OCI-LY7 (cell line): Measurements from ENCODE around the gene ATP5F1D. TPM values are rescaled to one million over a fixed set of nuclear protein-coding genes. Genes with fewer than 3 reads are reported as not detected.

Experiments used
- BruUV-seq: library from RNA; stranded (reverse); fragments of 400-500 nt; replicated peaks from 2 replicates; lab custom pipeline; 2021; lab: Mats Ljungman, UMichigan
- CTCF ChIA-PET: fragments of 300-600 bp; sonication (Branson Sonifier 250); formaldehyde crosslinking; loops from one replicate; lab custom pipeline; 2022; ENCODE audit warnings: antibody characterized with exemption; ENCODE audit not compliant: unreplicated experiment; lab: Charles Lee
- POLR2A ChIA-PET: fragments of 300-600 bp; sonication (Branson Sonifier 250); formaldehyde crosslinking; loops from one replicate; lab custom pipeline; 2022; ENCODE audit warnings: antibody characterized with exemption; lab: Charles Lee
- DNase-seq: peaks from one replicate; pipeline ENCODE4 v3.0.0-alpha.2; 2015; ENCODE audit warnings: low spot score
- H2AFZ ChIP-seq: fragments of 200-600 bp; sonication (generic), shearing (Covaris generic); 2 replicates; pipeline ENCODE4 v1.6.1; 2014; ENCODE audit warnings: mild to moderate bottlenecking, antibody characterized with exemption, low read length, moderate library complexity
- H3K27ac ChIP-seq: fragments of 200-600 bp; sonication (generic); 2 replicates; pipeline ENCODE4 v1.5.1; 2014; ENCODE audit warnings: mixed run types, low read depth, mild to moderate bottlenecking, moderate library complexity, low read length, inconsistent platforms; ENCODE audit not compliant: poor library complexity, severe bottlenecking
- H3K36me3 ChIP-seq: fragments of 200-600 bp; sonication (generic); 2 replicates; pipeline ENCODE4 v1.6.1; 2014; ENCODE audit warnings: mild to moderate bottlenecking, antibody characterized with exemption, low read length, moderate library complexity, mixed read lengths; ENCODE audit not compliant: insufficient read depth
- H3K4me1 ChIP-seq: fragments of 200-600 bp; sonication (generic); 2 replicates; pipeline ENCODE4 v1.5.1; 2014; ENCODE audit warnings: mild to moderate bottlenecking, low read length; ENCODE audit not compliant: insufficient read depth, poor library complexity, severe bottlenecking
- H3K4me2 ChIP-seq: fragments of 200-600 bp; sonication (generic); 2 replicates; pipeline ENCODE4 v1.6.1; 2014; ENCODE audit warnings: mild to moderate bottlenecking, low read length
- H3K4me3 ChIP-seq: fragments of 200-600 bp; sonication (generic); 2 replicates; pipeline ENCODE4 v1.5.1; 2014; ENCODE audit warnings: mild to moderate bottlenecking, low read depth, low read length; ENCODE audit not compliant: poor library complexity, severe bottlenecking
- H3K79me2 ChIP-seq: fragments of 200-600 bp; sonication (generic); 2 replicates; pipeline ENCODE4 v1.6.1; 2016; ENCODE audit warnings: low read depth, mild to moderate bottlenecking, low read length, moderate library complexity, mixed read lengths; ENCODE audit not compliant: insufficient read depth
- H3K9me2 ChIP-seq: fragments of 200-600 bp; sonication (generic); 2 replicates; pipeline ENCODE4 v1.6.1; 2016; ENCODE audit warnings: mild to moderate bottlenecking, low read length, mixed read lengths; ENCODE audit not compliant: insufficient read depth
- H3K9me3 ChIP-seq: fragments of 200-600 bp; sonication (generic); 2 replicates; pipeline ENCODE4 v1.6.1; 2014; ENCODE audit warnings: mild to moderate bottlenecking, mixed run types, low read length, mixed read lengths
- H4K20me1 ChIP-seq: fragments of 200-600 bp; sonication (generic); 2 replicates; pipeline ENCODE4 v1.6.1; 2014; ENCODE audit warnings: mild to moderate bottlenecking, antibody characterized with exemption, low read length, moderate library complexity, mixed read lengths; ENCODE audit not compliant: insufficient read depth
- EZH2phosphoT487 ChIP-seq: fragments of 200-600 bp; sonication (generic); IDR thresholded peaks from 2 replicates; pipeline ENCODE4 v1.6.1; 2018; ENCODE audit warnings: low read depth, borderline replicate concordance, mild to moderate bottlenecking, mixed run types, antibody characterized with exemption, low read length, moderate library complexity, mixed read lengths
- intact Hi-C: fragments of 100-400 bp; cut with micrococcal nuclease; formaldehyde crosslinking; loops from one replicate; pipeline ENCODE4 v1.10.0; 2022; ENCODE audit not compliant: unreplicated experiment
- total RNA-seq, 2 experiments: library from RNA; depleted of rRNA in 1 of 2; stranded (reverse); fragments of >200 nt in 1 of 2; shearing (Covaris generic) in 1 of 2; gene quantifications; 2 replicates each; pipeline ENCODE4 v1.2.3, GENCODE V29; 2014 to 2022
- TF ChIP-seq, protein P1 (sequence below): fragments of 200-600 bp; sonication (generic); conservative IDR thresholded peaks from 2 replicates; pipeline ENCODE4 v1.5.1; 2014; ENCODE audit warnings: mild to moderate bottlenecking, antibody characterized with exemption, low read length, moderate library complexity, mixed read lengths

ATP5F1D gene
- total RNA-seq, 2 experiments from 2014 or later: 51.8 to 266 TPM

GRCh38 chr19:1274852-1275259, 33.3 kb downstream of the ATP5F1D start:
- Histone ChIP-seq H4K20me1 (peaks cover 3% of the 10 kb centered on the region; the same call in 1 of the 2 replicates), H3K4me3 (peak overlapping the region; percentile 95)
- intact Hi-C loops: loop anchor here (5.0 kb wide), 1 partner anchor 162 kb away; the partner anchor contains the start of gene RPS15

GRCh38 chr19:1275260-1275975, 33.9 kb downstream of the ATP5F1D start, which contains the start of gene FAM174C:
TSS of gene FAM174C (plus strand) at chr19:1275530. CDS start at chr19:1275550, 20 bp downstream.
- peak within 1 kb of the TSS; percentile 92 for H3K27ac ChIP-seq
- no peak within 1 kb of the TSS; the same call in 1 of the 2 replicates for H2AFZ ChIP-seq
- peaks cover 54% of the 10 kb centered on the region for H3K79me2 ChIP-seq
- H3K36me3 ChIP-seq: peaks cover 92% of the 10 kb centered on the region
- H4K20me1 ChIP-seq: no peaks in the 10 kb centered on the region; the same call in 1 of the 2 replicates
- peak within 1 kb of the TSS; percentile 100 for H3K4me2 ChIP-seq
- H3K4me1 ChIP-seq: peaks cover 55% of the 10 kb centered on the region
- CTCF ChIA-PET: no interaction called here
- no peaks in the 10 kb centered on the region for H3K9me3 ChIP-seq
- DNase-seq: peak; percentile 98
- POLR2A ChIA-PET: interaction anchor here (0.6 to 1.0 kb wide), 2 partner anchors 9 to 22 kb away, joined by 3 read pairs; no protein-coding TSS in a partner anchor
- H3K4me3 ChIP-seq: peak within 1 kb of the TSS; percentile 95
- no peaks in the 10 kb centered on the region for H3K9me2 ChIP-seq
- BruUV-seq: no TSS peak
- TF ChIP-seq, protein P1, sequence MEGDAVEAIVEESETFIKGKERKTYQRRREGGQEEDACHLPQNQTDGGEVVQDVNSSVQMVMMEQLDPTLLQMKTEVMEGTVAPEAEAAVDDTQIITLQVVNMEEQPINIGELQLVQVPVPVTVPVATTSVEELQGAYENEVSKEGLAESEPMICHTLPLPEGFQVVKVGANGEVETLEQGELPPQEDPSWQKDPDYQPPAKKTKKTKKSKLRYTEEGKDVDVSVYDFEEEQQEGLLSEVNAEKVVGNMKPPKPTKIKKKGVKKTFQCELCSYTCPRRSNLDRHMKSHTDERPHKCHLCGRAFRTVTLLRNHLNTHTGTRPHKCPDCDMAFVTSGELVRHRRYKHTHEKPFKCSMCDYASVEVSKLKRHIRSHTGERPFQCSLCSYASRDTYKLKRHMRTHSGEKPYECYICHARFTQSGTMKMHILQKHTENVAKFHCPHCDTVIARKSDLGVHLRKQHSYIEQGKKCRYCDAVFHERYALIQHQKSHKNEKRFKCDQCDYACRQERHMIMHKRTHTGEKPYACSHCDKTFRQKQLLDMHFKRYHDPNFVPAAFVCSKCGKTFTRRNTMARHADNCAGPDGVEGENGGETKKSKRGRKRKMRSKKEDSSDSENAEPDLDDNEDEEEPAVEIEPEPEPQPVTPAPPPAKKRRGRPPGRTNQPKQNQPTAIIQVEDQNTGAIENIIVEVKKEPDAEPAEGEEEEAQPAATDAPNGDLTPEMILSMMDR: no peak
- no peak for TF ChIP-seq EZH2phosphoT487
- intact Hi-C loops: loop anchor here (5.0 kb wide), 1 partner anchor 162 kb away; the partner anchor contains the start of gene RPS15

More at GRCh38 chr19:1274852-1275259, 33.3 kb downstream of the ATP5F1D start:
- H3K79me2 ChIP-seq: peaks cover 60% of the 10 kb centered on the region
- DNase-seq: no peak
- H3K36me3 ChIP-seq: peaks cover 92% of the 10 kb centered on the region
- H3K4me2 ChIP-seq: peak overlapping the region; percentile 100
- H3K9me2 ChIP-seq: no peaks in the 10 kb centered on the region
- BruUV-seq: no TSS peak
- CTCF ChIA-PET: no interaction called here
- no peak for TF ChIP-seq EZH2phosphoT487
- TF ChIP-seq, protein P1: no peak
- H3K4me1 ChIP-seq: peaks cover 56% of the 10 kb centered on the region
- no peak overlapping the region for H2AFZ ChIP-seq
- H3K9me3 ChIP-seq: no peaks in the 10 kb centered on the region
- POLR2A ChIA-PET: interaction anchor here (0.6 to 1.0 kb wide), 2 partner anchors 9 to 22 kb away, joined by 3 read pairs; no protein-coding TSS in a partner anchor
- H3K27ac ChIP-seq: peak overlapping the region; percentile 92
